CD4-positive, alpha-beta T cell treated with Interleukin-6 for 4 hours (primary cell): Measurements from ENCODE around the gene SELENOI.
"Not testable (repeated sequence)": the region's sequence is repeated elsewhere in the genome, so short reads cannot be mapped to it uniquely, and the experiment has no call there.

Experiments used
- DNase-seq: peaks from one replicate; pipeline ENCODE4 v3.0.0-alpha.2; 2020; ENCODE audit warnings: mixed read lengths

Gene SELENOI

DNA sequence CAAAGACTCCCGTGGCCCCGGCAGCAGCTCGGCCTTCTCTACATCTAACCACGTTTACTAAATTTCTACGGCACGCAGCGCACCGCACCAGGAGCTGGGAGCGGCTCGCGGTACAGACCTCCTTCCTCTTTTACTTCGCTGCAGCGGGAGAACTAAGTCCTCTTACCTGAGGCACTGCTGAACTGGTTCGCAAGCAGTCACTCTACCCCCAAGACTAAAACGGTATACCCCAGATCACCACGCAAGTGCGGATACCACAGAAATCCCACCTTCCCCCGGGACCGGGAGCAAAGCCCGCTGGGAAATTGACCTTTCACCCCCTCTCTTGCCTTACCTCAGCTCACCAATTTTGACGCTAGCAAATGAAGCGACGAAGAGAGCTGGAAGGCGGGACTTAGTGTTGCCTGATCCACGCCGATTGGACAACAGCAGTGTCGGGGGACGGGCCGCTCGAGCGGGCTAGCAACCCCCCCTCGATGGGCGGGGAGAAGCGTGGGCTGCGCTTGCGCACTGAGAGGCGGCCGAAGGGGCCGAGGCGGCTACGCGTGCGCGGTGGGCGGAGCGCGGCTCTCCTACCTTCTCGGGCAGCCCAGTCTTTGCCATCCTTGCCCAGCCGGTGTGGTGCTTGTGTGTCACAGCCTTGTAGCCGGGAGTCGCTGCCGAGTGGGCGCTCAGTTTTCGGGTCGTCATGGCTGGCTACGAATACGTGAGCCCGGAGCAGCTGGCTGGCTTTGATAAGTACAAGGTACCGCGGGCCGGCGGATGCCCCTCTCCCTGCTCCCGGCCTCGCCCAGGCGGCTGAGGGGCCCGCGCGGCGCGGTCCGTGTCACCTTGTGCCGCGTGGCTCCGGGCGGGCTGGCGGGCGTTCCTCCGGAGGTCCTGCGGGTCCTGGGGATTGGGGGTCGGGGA, at the start of gene SELENOI:
SELENOI (plus strand) TSS at position 599 of the 909 bp plus-strand sequence; CDS start at position 689, 90 bp downstream.
- DNase-seq: peak; percentile 99

GRCh38 chr2:26297061-26297460, 48.9 kb upstream of the SELENOI start:
- DNase-seq: no peak

DNA sequence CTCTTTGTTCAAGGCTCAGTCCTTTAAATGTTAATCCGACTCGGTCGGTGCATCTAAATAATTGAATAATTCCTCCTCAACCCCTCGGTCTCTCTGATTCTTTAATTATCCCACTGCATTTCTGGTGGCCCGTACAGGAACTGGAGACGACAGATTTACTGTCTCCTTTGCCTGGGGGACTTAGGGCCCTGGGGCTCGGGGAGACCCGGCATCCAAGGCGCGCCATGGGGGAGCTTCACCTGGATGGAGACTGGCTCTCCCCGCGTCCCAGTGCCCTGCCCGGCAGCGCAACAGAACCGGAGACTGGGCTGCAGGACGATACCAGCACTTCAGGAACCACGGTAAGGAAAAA, 47.7 kb upstream of the SELENOI start:
- no peak for DNase-seq

- DNase-seq: peak; percentile 66
Measured at GRCh38 chr2:26298638-26299393, 47.1 kb upstream of the SELENOI start.

GRCh38 chr2:26299471-26300101, 46.4 kb upstream of the SELENOI start:
- peak; percentile 34 for DNase-seq

DNA sequence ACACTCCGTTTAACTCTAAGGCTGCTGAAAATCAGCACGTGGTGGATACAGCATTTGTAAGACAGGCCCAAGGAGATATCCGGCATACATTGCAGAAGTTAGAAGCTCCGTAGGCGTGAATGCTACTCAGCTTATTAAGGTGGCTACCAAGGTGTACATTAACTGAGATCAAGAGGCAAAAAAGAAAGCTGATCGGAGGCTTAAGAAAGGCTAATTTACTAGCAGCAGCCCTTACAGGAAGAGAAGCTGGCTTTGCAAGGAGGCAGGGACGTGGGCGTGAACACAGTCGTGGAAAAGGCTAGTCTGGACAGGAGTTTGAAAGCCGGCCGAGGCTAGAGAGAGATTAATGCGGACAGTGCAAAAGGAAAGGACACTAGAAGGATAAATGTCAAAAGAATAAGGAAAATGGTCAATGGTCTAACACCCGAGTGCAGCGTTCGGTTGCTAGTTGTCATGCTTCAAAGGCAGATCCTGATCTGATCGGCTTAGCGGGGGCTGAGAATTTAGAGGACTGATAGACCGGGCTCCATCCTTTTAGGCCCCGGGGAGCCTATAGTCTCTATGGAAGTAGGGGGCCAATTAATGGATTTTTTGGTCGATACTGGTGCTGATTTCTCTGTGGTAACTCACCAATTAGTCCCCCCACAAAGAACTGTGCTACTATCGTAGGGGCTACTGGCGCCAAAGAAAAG, 45.6 kb upstream of the SELENOI start:
- peak; percentile 35 for DNase-seq

- DNase-seq: no peak
Measured at GRCh38 chr2:26302846-26303245, 43.1 kb upstream of the SELENOI start.

DNA sequence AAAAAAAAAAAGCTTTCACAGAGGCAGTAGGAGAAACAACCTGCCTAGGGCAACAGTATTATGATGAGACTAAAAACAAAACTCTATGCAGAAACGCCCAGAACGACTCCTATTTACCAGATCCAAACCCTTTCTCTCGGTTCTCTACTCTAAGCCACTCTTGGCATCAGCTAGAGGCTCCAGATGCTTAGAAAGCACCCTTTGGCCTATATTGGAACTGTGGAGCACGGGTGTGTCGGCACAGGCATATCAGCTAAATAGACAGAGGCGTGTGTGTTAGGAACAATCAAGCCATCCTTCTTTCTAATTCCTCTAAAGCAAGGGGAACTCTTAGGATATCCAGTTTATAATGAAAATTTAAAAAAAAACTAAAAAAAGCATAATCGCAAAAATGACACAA, 40.8 kb upstream of the SELENOI start:
- not testable (repeated sequence) for DNase-seq

DNA sequence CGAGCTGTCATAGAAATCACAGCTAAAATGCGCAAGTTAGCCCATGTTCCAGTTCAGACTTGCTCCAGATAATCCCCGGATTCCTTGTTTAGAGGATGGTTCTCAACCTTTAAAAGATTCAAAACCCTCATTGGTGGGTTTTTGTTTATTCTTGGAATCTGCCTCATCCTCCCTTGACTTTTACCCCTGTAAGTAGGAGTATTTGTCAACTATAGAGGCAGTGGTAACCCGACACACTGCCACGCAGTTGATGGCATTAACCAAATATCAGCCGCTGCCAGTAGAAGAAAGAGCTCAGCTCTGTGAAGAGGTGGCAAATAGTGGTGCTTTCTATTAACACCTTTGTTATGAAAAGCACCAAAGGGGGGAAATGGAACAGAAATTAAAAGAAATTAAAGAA, 40.4 kb upstream of the SELENOI start:
- no peak for DNase-seq

GRCh38 chr2:26309921-26310320, 36.0 kb upstream of the SELENOI start:
- no peak for DNase-seq

DNA sequence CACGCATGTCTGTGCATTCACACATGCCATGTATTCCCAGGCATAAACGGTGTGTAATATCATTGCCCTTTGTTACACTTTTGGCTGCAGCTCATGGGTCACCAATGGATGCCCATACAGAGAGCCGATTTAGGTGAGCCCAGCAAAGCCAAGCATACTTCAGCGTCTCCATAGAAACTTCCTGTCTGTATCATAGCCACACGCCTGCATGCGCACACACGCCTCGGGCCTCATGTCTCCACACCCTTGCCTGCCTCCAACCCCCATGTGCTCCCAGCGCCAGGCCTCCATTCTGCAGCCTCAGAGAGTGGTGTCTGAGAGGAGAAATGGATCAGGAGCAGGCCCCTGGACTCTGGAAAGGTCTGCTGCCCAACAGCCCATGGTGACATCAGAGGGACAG, 33.5 kb upstream of the SELENOI start:
- DNase-seq: no peak

- no peak for DNase-seq
Measured at GRCh38 chr2:26313446-26313845, 32.5 kb upstream of the SELENOI start.

- no peak for DNase-seq
Measured at GRCh38 chr2:26314243-26314642, 31.7 kb upstream of the SELENOI start.

DNA sequence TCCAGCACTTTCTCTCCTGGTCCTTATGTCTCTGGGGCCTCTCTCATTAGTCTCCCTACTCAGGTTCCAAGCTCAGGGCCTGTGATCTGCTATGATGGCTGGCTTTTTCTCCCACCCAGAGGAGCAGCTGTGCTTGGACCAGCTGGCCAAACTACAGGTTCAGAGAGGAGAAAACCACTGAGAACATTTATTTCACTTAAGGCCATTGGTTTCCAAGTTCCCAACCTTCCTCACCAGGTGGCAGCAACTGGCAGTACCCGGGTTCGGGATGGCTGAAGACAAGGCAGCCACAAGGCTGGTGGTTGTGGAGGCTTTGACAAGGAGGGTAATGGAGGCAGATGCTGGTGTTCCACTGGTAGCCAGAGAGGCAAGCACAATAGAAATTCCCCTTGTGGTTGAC, 29.9 kb upstream of the SELENOI start:
- DNase-seq: no peak

GRCh38 chr2:26316845-26317244, 29.1 kb upstream of the SELENOI start:
- no peak for DNase-seq

GRCh38 chr2:26317377-26318105, 28.4 kb upstream of the SELENOI start:
- no peak for DNase-seq

DNA sequence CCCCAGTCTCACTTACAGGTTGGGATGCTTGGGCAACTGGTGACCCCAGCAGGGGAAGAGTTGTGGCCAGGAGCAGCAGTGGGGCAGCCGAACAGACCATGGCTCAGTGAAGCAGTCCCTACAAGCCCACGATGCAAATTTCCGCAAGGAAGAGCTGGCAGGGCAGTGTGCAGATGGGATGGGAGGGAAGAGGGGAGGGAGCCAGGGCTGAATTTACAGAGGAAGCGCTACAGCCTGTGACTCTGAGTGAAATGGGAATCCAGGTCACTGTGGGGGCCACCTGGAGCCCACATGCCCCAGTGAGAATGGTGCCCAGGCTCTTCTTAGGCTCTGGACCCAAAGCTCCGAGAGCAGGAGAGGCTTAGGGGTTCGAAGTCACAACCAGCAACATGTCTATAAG, 27.0 kb upstream of the SELENOI start:
- DNase-seq: no peak

GRCh38 chr2:26324479-26324878, 21.5 kb upstream of the SELENOI start:
- DNase-seq: not testable (repeated sequence)

GRCh38 chr2:26324903-26325302, 21.0 kb upstream of the SELENOI start:
- DNase-seq: no peak

GRCh38 chr2:26325851-26326250, 20.1 kb upstream of the SELENOI start:
- DNase-seq: no peak

DNA sequence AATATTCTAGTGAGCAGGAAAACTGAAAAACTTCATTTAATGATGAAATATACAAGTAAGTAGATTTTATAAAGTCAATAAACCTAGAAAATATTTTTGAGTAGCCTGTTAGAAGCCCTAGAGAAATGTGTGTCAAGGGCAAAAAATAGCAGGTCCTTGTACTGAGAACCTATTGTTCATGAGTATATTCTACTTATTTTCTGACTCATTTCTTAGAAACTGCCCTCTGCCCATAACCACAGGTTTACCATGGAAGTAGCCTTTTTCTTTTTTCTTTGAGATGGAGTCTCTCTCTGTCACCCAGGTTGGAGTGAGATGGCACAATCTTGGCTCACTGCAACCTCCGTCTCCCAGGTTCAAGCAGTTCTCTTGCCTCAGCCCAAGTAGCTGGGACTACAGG, 19.4 kb upstream of the SELENOI start:
- DNase-seq: no peak
